Stomach (tissue), 9 donors: ENCODE measurements around the gene IMPACT. TPM values are rescaled to one million over a fixed set of nuclear protein-coding genes. Genes with fewer than 3 reads are reported as not detected.

Experiments used
- DNase-seq, 2 donors: peaks; one replicate each; pipeline versions ENCODE4 v3.0.0 to v3.0.0-alpha.2; 2013 to 2019
- H3K27ac ChIP-seq, 5 donors: fragments of 200-600 bp in 4 of 5; sonication (generic) in 4 of 5; one replicate each; pipeline ENCODE4 v1.5.1; 2013 to 2019; ENCODE audit warnings: mild to moderate bottlenecking in 1 of 5, moderate library complexity in 1 of 5
- H3K27me3 ChIP-seq, 3 donors: fragments of 200-600 bp; sonication (generic); one replicate each; pipeline ENCODE4 v1.5.1; 2017 to 2019; ENCODE audit warnings: mixed run types in 1 of 3
- H3K36me3 ChIP-seq, 4 donors: fragments of 200-600 bp; sonication (generic); 1 replicate in 3 of 4; 2 replicates in 1 of 4; pipeline ENCODE4 v1.5.1; 2016 to 2019
- H3K4me1 ChIP-seq, 4 donors: fragments of 200-600 bp; sonication (generic); one replicate each; pipeline ENCODE4 v1.5.1; 2016 to 2019
- H3K4me3 ChIP-seq, 4 donors: fragments of 200-600 bp; sonication (generic) in 3 of 4; one replicate each; pipeline ENCODE4 v1.5.1; 2016 to 2019; ENCODE audit warnings: mild to moderate bottlenecking in 1 of 4
- H3K9me3 ChIP-seq, 4 donors: fragments of 200-600 bp; sonication (generic); one replicate each; pipeline ENCODE4 v1.5.1; 2016 to 2019
- EP300 ChIP-seq: sonication (generic); formaldehyde crosslinking; IDR thresholded peaks from one replicate; pipeline ENCODE4 v1.6.1; 2017; ENCODE audit warnings: antibody characterized with exemption
- POLR2A ChIP-seq, 4 donors: fragments of 450-650 bp; IDR thresholded peaks; one replicate each; pipeline ENCODE4 v1.6.1; 2016; ENCODE audit warnings: antibody characterized with exemption in 4 of 4, control low read depth in 2 of 4, mild to moderate bottlenecking in 1 of 4, moderate library complexity in 1 of 4
- POLR2AphosphoS5 ChIP-seq, 3 donors: sonication (generic); formaldehyde crosslinking; IDR thresholded peaks; one replicate each; pipeline ENCODE4 v1.6.1; 2016; ENCODE audit warnings: antibody characterized with exemption in 3 of 3
- WGBS, 5 donors: extraction: QIAGEN DNeasy Blood & Tissue Kit in 3 of 5; methylation state at CpG; one replicate each; pipeline versions ENCODE4 v1.1.5 to v1.1.7; 2013 to 2018; 5-methylcytosine and 5-hydroxymethylcytosine counted together
- intact Hi-C: fragments of 100-400 bp; cut with DNase I; formaldehyde crosslinking; loops from one replicate; pipeline ENCODE4 v1.15.1; 2023; ENCODE audit warnings: low total_unique reads
- polyA plus RNA-seq, 3 donors: library from polyadenylated mRNA; stranded (reverse); fragments of 200-250 nt; gene quantifications; one replicate each; pipeline ENCODE4 v1.2.3, GENCODE V29; 2013
- total RNA-seq, 5 donors: library from RNA; depleted of rRNA; stranded (reverse); fragments of >200 nt; gene quantifications; one replicate each; pipeline versions ENCODE4 v1.1.0 to v1.2.3, GENCODE V29; 2014 to 2016
- TF ChIP-seq, protein P1 (sequence below), 7 experiments: fragments of 450-650 bp in 4 of 7; fragments of 200-600 bp in 3 of 7; sonication (generic) in 3 of 7; IDR thresholded peaks; one replicate each; pipeline ENCODE4 v1.5.1; 2016 to 2019; ENCODE audit warnings: antibody characterized with exemption in 7 of 7, control low read depth in 2 of 7, mild to moderate bottlenecking in 1 of 7
- donor health status: healthy with polysubstance abuse.
- donor health status: Bipolar disorder and iron deficiency.
- donor health status: healthy.

IMPACT gene
- total and polyA plus RNA-seq, 8 donors: 4.6 to 33.0 (median 13.0) TPM

- no peaks in the 10 kb centered on the region for H3K4me1 ChIP-seq
- no peak overlapping the region for H3K4me3 ChIP-seq
- no peaks in the 10 kb centered on the region for H3K9me3 ChIP-seq
- H3K27ac ChIP-seq: no peak overlapping the region
- WGBS, 5 donors: 78 to 91% (median 83%) methylated on average over 7 of the region's 7 CpGs
- no peak for DNase-seq
- no peaks in the 10 kb centered on the region for H3K36me3 ChIP-seq
- no peaks in the 10 kb centered on the region for H3K27me3 ChIP-seq
- intact Hi-C loops: no loop called here
- no peak for TF ChIP-seq EP300
- TF ChIP-seq POLR2AphosphoS5 (IDR thresholded peaks at IDR 0.05): no peak
- TF ChIP-seq, protein P1, sequence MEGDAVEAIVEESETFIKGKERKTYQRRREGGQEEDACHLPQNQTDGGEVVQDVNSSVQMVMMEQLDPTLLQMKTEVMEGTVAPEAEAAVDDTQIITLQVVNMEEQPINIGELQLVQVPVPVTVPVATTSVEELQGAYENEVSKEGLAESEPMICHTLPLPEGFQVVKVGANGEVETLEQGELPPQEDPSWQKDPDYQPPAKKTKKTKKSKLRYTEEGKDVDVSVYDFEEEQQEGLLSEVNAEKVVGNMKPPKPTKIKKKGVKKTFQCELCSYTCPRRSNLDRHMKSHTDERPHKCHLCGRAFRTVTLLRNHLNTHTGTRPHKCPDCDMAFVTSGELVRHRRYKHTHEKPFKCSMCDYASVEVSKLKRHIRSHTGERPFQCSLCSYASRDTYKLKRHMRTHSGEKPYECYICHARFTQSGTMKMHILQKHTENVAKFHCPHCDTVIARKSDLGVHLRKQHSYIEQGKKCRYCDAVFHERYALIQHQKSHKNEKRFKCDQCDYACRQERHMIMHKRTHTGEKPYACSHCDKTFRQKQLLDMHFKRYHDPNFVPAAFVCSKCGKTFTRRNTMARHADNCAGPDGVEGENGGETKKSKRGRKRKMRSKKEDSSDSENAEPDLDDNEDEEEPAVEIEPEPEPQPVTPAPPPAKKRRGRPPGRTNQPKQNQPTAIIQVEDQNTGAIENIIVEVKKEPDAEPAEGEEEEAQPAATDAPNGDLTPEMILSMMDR (IDR thresholded peaks at IDR 0.05): no peak
- TF ChIP-seq POLR2A (IDR thresholded peaks at IDR 0.05): no peak
Observed at GRCh38 chr18:24479371-24479770, 52.9 kb downstream of the IMPACT start.

GRCh38 chr18:24482821-24483220, 56.4 kb downstream of the IMPACT start:
- Histone ChIP-seq H3K36me3 (no peaks in the 10 kb centered on the region), H3K27ac (no peak overlapping the region), H3K9me3 (no peaks in the 10 kb centered on the region), H3K4me3 (no peak overlapping the region), H3K4me1 (peaks cover 0 to 6% (median 2%) of the 10 kb centered on the region in 4 donors), H3K27me3 (peaks cover 0 to 4% (median 0%) of the 10 kb centered on the region in 3 donors)
- 84 to 93% (median 89%) methylated on average over 5 of the region's 5 CpGs for WGBS, 5 donors
- DNase-seq: no peak
- intact Hi-C loops: loop anchor here (10.0 kb wide), 1 partner anchor 242 kb away; no protein-coding TSS in a partner anchor
- TF ChIP-seq POLR2A (IDR thresholded peaks at IDR 0.05) (no peak), EP300 (no peak)
- TF ChIP-seq, protein P1 (IDR thresholded peaks at IDR 0.05): no peak

GRCh38 chr18:24485681-24486080, 59.2 kb downstream of the IMPACT start:
- H3K36me3 ChIP-seq: no peaks in the 10 kb centered on the region
- DNase-seq: no peak
- TF ChIP-seq POLR2A (IDR thresholded peaks at IDR 0.05) (no peak), POLR2AphosphoS5 (IDR thresholded peaks at IDR 0.05) (no peak), EP300 (no peak)
- TF ChIP-seq, protein P1 (IDR thresholded peaks at IDR 0.05): no peak
- WGBS, 5 donors: 85 to 93% (median 91%) methylated on average over 3 of the region's 3 CpGs
- peaks cover 0 to 4% (median 0%) of the 10 kb centered on the region in 3 donors for H3K27me3 ChIP-seq
- peaks cover 0 to 10% (median 3%) of the 10 kb centered on the region in 4 donors for H3K4me1 ChIP-seq
- H3K4me3 ChIP-seq: no peak overlapping the region
- H3K9me3 ChIP-seq: no peaks in the 10 kb centered on the region
- H3K27ac ChIP-seq: no peak overlapping the region
- intact Hi-C loops: loop anchor here (5.0 to 10.0 kb wide), 2 partner anchors 128 to 239 kb away; no protein-coding TSS in a partner anchor

GRCh38 chr18:24486684-24487083, 60.2 kb downstream of the IMPACT start:
- peaks cover 0 to 4% (median 0%) of the 10 kb centered on the region in 3 donors for H3K27me3 ChIP-seq
- peaks cover 0 to 10% (median 3%) of the 10 kb centered on the region in 4 donors for H3K4me1 ChIP-seq
- peak in 1 of 2 donors; percentile 42 for DNase-seq
- TF ChIP-seq POLR2AphosphoS5 (IDR thresholded peaks at IDR 0.05) (no peak), POLR2A (IDR thresholded peaks at IDR 0.05) (no peak), EP300 (no peak)
- TF ChIP-seq, protein P1 (IDR thresholded peaks at IDR 0.05): no peak
- H3K36me3 ChIP-seq: no peaks in the 10 kb centered on the region
- WGBS, 5 donors: 36 to 45% (median 37%) methylated on average over 9 of the region's 9 CpGs
- H3K27ac ChIP-seq: no peak overlapping the region
- no peaks in the 10 kb centered on the region for H3K9me3 ChIP-seq
- H3K4me3 ChIP-seq: no peak overlapping the region
- intact Hi-C loops: loop anchor here (5.0 to 10.0 kb wide), 2 partner anchors 129 to 238 kb away; no protein-coding TSS in a partner anchor
